SK-N-SH treated with all-trans-retinoic acid at 6 μM for 48 hours (cell line): ENCODE results near the gene TNFAIP8.

Source experiments
- ATAC-seq: fragments of 200-7000 bp; cut with Tn5 transposase; 3 replicates; pipeline ENCODE4 v1.9.1; 2020; ENCODE audit warnings: mild to moderate bottlenecking, moderate library complexity
- ARNTL ChIP-seq: fragments of 450-650 bp; formaldehyde crosslinking; IDR thresholded peaks from 2 replicates; pipeline ENCODE4 v1.5.0; 2020; ENCODE audit warnings: low read depth, mild to moderate bottlenecking, moderate library complexity, borderline replicate concordance
- CSDC2 ChIP-seq: fragments of 250-450 bp; sonication (Bioruptor Pico); IDR thresholded peaks from 2 replicates; pipeline ENCODE4 v1.5.0; 2020; ENCODE audit warnings: mild to moderate bottlenecking, moderate library complexity
- ESRRG ChIP-seq: fragments of 250-450 bp; sonication (Bioruptor Pico); IDR thresholded peaks from 2 replicates; pipeline ENCODE4 v1.6.1; 2021; ENCODE audit warnings: mild to moderate bottlenecking
- PPARA ChIP-seq: fragments of 250-450 bp; sonication (Bioruptor Pico); IDR thresholded peaks from 2 replicates; pipeline ENCODE4 v1.5.0; 2020; ENCODE audit warnings: mild to moderate bottlenecking, borderline replicate concordance
- SNAI2 ChIP-seq: fragments of 250-450 bp; sonication (Bioruptor Pico); IDR thresholded peaks from 2 replicates; pipeline ENCODE4 v1.5.0; 2020; ENCODE audit warnings: mild to moderate bottlenecking, moderate library complexity
- TCF4 ChIP-seq: fragments of 250-450 bp; sonication (Bioruptor Pico); IDR thresholded peaks from 2 replicates; pipeline ENCODE4 v1.8.0; 2021; ENCODE audit warnings: mild to moderate bottlenecking, moderate library complexity, borderline replicate concordance
- TOX ChIP-seq: fragments of 250-450 bp; sonication (Bioruptor Pico); IDR thresholded peaks from 2 replicates; pipeline ENCODE4 v1.8.0; 2021; ENCODE audit warnings: mild to moderate bottlenecking, moderate library complexity, borderline replicate concordance
- ZC3H10 ChIP-seq: fragments of 250-450 bp; sonication (Bioruptor Pico); IDR thresholded peaks from 2 replicates; pipeline ENCODE4 v1.5.1; 2021; ENCODE audit warnings: mild to moderate bottlenecking, moderate library complexity
- ZFP3 ChIP-seq: fragments of 250-450 bp; sonication (Bioruptor Pico); IDR thresholded peaks from 2 replicates; pipeline ENCODE4 v1.5.0; 2020; ENCODE audit warnings: mild to moderate bottlenecking, moderate library complexity
- ZNF565 ChIP-seq: fragments of 450-650 bp; formaldehyde crosslinking; conservative IDR thresholded peaks from 2 replicates; pipeline ENCODE4 v1.5.0; 2020; ENCODE audit warnings: low read depth, mild to moderate bottlenecking, moderate library complexity
- ZNF70 ChIP-seq: fragments of 450-650 bp; formaldehyde crosslinking; IDR thresholded peaks from 2 replicates; pipeline ENCODE4 v1.5.0; 2020; ENCODE audit warnings: mild to moderate bottlenecking, moderate library complexity
- TF ChIP-seq, protein P1 (sequence below): fragments of 250-450 bp; sonication (Bioruptor Pico); IDR thresholded peaks from 2 replicates; pipeline ENCODE4 v1.5.1; 2021; ENCODE audit warnings: mild to moderate bottlenecking, moderate library complexity
- TF ChIP-seq, protein P2 (sequence below): fragments of 250-450 bp; sonication (Bioruptor Pico); IDR thresholded peaks from 2 replicates; pipeline ENCODE4 v1.5.0; 2020; ENCODE audit warnings: mild to moderate bottlenecking, moderate library complexity
- TF ChIP-seq, protein P3 (sequence below): fragments of 250-450 bp; sonication (Bioruptor Pico); IDR thresholded peaks from 2 replicates; pipeline ENCODE4 v1.5.1; 2020; ENCODE audit warnings: low read depth, mild to moderate bottlenecking, moderate library complexity
- TF ChIP-seq, protein P4 (sequence below): fragments of 250-450 bp; sonication (Bioruptor Pico); IDR thresholded peaks from 2 replicates; pipeline ENCODE4 v1.8.0; 2020; ENCODE audit warnings: mild to moderate bottlenecking, moderate library complexity, borderline replicate concordance

TNFAIP8 gene

DNA sequence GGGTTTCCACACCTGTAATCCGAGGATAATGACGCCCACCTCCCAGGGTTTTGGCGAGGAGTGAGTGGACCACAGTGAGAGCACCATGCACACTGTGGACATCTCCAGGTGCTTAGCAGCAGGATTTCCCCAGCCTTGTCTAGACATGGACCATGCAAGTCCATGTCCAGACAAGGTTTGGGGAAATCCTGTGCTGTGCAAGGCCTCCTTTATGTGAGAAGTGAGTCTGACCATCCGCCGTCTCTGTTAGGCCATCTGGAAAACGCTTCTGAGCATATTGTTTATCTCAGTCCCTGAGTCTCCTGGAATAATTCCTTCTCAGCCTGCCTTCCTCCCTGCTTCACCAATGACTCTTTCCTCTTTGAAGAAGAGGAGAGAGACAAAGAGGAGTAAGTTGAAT, 26.2 kb upstream of the TNFAIP8 start:
- no peak for TF ChIP-seq CSDC2 (CRISPR knock-in tag)
- TF ChIP-seq, all 23 proteins: peak for 0
- ATAC-seq, result no peak

DNA sequence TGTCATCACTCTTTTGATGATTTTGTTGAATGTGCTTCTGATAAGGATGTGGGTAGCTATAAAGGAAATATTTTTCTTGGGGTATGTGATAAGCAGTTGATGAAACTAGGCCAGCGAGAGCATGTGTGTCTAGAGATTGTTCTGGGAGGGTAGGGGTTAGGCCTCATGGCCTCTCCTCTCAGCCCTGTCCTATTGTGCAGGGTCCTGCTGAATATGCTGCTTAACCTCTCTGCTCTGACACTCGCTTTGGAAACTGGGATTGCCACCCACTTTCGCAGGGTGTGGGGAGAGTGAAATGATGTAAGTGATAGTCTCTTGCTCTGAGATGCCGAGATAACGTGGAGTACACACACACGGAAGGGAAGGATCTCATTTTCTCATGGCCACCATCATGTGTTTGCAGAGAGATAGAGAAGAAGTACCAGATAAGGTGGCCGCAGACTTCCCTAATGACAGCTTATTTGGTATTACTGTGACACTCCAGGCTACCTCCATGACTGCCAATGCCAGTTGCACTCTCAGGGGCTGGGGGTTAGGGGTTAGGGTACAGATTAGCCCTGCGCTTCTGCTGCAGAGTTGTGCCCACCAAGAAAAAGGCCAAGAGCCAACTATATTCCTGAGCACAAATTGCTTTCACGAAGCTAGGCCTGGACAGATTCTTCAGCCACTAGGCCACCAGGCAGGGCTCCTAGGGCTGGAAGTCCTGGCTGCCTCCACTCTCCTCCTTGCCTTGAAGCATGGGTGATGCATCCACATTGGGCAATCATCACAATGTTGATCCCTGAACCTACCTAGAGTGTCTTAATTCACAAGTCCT, 25.2 kb upstream of the TNFAIP8 start:
- TF ChIP-seq, protein P1, sequence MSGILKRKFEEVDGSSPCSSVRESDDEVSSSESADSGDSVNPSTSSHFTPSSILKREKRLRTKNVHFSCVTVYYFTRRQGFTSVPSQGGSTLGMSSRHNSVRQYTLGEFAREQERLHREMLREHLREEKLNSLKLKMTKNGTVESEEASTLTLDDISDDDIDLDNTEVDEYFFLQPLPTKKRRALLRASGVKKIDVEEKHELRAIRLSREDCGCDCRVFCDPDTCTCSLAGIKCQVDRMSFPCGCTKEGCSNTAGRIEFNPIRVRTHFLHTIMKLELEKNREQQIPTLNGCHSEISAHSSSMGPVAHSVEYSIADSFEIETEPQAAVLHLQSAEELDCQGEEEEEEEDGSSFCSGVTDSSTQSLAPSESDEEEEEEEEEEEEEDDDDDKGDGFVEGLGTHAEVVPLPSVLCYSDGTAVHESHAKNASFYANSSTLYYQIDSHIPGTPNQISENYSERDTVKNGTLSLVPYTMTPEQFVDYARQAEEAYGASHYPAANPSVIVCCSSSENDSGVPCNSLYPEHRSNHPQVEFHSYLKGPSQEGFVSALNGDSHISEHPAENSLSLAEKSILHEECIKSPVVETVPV, result no peak
- TF ChIP-seq, protein P2, sequence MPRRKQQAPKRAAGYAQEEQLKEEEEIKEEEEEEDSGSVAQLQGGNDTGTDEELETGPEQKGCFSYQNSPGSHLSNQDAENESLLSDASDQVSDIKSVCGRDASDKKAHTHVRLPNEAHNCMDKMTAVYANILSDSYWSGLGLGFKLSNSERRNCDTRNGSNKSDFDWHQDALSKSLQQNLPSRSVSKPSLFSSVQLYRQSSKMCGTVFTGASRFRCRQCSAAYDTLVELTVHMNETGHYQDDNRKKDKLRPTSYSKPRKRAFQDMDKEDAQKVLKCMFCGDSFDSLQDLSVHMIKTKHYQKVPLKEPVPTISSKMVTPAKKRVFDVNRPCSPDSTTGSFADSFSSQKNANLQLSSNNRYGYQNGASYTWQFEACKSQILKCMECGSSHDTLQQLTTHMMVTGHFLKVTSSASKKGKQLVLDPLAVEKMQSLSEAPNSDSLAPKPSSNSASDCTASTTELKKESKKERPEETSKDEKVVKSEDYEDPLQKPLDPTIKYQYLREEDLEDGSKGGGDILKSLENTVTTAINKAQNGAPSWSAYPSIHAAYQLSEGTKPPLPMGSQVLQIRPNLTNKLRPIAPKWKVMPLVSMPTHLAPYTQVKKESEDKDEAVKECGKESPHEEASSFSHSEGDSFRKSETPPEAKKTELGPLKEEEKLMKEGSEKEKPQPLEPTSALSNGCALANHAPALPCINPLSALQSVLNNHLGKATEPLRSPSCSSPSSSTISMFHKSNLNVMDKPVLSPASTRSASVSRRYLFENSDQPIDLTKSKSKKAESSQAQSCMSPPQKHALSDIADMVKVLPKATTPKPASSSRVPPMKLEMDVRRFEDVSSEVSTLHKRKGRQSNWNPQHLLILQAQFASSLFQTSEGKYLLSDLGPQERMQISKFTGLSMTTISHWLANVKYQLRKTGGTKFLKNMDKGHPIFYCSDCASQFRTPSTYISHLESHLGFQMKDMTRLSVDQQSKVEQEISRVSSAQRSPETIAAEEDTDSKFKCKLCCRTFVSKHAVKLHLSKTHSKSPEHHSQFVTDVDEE (CRISPR knock-in tag), result no peak
- TF ChIP-seq ZC3H10 (CRISPR knock-in tag) (no peak), CSDC2 (CRISPR knock-in tag) (no peak), TCF4 (no peak), ESRRG (CRISPR knock-in tag) (no peak), ZNF565 (CRISPR knock-in tag) (no peak), ARNTL (CRISPR knock-in tag) (no peak), SNAI2 (CRISPR knock-in tag) (no peak)
- ATAC-seq, result no peak

DNA sequence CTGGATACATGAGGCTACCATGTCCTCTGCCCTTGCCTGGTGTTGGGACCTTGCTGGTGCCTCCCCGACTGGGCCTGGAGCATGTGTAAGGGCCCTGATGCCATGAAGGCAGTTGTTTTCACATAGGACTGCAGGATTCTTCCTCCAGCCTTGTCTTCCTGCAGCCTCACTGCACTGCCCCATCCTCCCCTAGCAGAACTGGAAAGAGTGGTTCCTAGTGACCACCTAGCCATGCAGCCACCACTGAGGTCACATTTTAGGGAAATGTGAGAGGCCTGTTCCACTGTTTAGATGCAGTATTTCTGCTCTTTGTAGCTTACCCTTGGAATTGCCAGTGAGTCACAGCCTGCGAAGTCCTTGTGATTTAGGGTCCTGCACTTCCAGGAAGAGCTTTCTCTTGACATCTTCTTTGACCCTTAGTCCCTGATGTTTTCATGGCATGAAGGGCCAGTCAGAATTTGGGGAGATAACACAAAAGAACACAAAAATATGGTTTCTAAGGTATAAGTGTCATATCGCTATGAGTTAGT, 24.2 kb upstream of the TNFAIP8 start:
- no peak for ATAC-seq
- TF ChIP-seq ESRRG (CRISPR knock-in tag) (no peak), ARNTL (CRISPR knock-in tag) (no peak), ZNF70 (CRISPR knock-in tag) (no peak), ZFP3 (CRISPR knock-in tag) (no peak), SNAI2 (CRISPR knock-in tag) (no peak), TOX (CRISPR knock-in tag) (no peak), PPARA (CRISPR knock-in tag) (no peak), ZC3H10 (CRISPR knock-in tag) (no peak)
- TF ChIP-seq, protein P1, result no peak
- TF ChIP-seq, protein P3, sequence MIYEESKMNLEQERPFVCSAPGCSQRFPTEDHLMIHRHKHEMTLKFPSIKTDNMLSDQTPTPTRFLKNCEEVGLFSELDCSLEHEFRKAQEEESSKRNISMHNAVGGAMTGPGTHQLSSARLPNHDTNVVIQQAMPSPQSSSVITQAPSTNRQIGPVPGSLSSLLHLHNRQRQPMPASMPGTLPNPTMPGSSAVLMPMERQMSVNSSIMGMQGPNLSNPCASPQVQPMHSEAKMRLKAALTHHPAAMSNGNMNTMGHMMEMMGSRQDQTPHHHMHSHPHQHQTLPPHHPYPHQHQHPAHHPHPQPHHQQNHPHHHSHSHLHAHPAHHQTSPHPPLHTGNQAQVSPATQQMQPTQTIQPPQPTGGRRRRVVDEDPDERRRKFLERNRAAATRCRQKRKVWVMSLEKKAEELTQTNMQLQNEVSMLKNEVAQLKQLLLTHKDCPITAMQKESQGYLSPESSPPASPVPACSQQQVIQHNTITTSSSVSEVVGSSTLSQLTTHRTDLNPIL (CRISPR knock-in tag), result no peak
- TF ChIP-seq, protein P2 (CRISPR knock-in tag), result no peak
- TF ChIP-seq, protein P4, sequence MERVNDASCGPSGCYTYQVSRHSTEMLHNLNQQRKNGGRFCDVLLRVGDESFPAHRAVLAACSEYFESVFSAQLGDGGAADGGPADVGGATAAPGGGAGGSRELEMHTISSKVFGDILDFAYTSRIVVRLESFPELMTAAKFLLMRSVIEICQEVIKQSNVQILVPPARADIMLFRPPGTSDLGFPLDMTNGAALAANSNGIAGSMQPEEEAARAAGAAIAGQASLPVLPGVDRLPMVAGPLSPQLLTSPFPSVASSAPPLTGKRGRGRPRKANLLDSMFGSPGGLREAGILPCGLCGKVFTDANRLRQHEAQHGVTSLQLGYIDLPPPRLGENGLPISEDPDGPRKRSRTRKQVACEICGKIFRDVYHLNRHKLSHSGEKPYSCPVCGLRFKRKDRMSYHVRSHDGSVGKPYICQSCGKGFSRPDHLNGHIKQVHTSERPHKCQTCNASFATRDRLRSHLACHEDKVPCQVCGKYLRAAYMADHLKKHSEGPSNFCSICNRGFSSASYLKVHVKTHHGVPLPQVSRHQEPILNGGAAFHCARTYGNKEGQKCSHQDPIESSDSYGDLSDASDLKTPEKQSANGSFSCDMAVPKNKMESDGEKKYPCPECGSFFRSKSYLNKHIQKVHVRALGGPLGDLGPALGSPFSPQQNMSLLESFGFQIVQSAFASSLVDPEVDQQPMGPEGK (CRISPR knock-in tag), result no peak
